HL-60 (cell line): ENCODE data around the gene ESCO1.

ENCODE experiments used
- CTCF ChIP-seq: IDR thresholded peaks from one replicate; pipeline ENCODE4 v1.5.1; 2011; ENCODE audit warnings: low read length, control low read depth, inconsistent platforms; ENCODE audit not compliant: insufficient read depth
- POLR2AphosphoS5 ChIP-seq: IDR thresholded peaks from 2 replicates; pipeline ENCODE4 v1.6.1; 2012; ENCODE audit warnings: low read depth

GRCh38 chr18:21489119-21489750 lies 111.3 kb downstream of the ESCO1 start:
- peak; percentile 74 for TF ChIP-seq CTCF
- no peak for TF ChIP-seq POLR2AphosphoS5
